ENCODE results near the gene CHRM4. TPM values are rescaled to one million over a fixed set of nuclear protein-coding genes. Genes with fewer than 3 reads are reported as not detected.

CHRM4 gene
- total RNA-seq, 1 donor from 2014 or later, result not detected

DNA sequence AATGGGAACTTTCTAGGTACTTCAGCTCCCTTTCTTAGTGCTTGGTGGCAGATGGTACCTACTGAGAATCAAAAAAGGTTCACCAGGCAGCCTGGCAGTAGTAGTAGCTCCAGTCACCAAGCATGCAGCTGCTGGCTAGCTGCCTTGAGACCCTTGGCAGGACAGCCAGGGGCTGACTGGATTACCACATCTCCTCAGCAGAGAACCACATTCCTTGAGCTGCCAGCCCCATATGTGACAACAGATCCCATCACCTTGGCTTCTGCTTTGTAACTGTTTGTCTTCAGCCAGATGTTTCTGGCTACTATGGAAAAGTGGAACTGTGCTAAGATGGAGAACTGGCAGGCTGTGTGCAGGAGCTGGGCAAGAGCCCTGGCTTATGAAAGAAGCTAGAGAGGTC, 39.6 kb upstream of the CHRM4 start:
- no peaks in the 10 kb centered on the region for H3K4me1 ChIP-seq
- H3K4me3 ChIP-seq, result no peak overlapping the region
- H3K27ac ChIP-seq, result no peak overlapping the region
- no peaks in the 10 kb centered on the region for H3K9me3 ChIP-seq
- TF ChIP-seq, protein P1, sequence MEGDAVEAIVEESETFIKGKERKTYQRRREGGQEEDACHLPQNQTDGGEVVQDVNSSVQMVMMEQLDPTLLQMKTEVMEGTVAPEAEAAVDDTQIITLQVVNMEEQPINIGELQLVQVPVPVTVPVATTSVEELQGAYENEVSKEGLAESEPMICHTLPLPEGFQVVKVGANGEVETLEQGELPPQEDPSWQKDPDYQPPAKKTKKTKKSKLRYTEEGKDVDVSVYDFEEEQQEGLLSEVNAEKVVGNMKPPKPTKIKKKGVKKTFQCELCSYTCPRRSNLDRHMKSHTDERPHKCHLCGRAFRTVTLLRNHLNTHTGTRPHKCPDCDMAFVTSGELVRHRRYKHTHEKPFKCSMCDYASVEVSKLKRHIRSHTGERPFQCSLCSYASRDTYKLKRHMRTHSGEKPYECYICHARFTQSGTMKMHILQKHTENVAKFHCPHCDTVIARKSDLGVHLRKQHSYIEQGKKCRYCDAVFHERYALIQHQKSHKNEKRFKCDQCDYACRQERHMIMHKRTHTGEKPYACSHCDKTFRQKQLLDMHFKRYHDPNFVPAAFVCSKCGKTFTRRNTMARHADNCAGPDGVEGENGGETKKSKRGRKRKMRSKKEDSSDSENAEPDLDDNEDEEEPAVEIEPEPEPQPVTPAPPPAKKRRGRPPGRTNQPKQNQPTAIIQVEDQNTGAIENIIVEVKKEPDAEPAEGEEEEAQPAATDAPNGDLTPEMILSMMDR (IDR thresholded peaks at IDR 0.05), result no peak
- DNase-seq (no peak), ATAC-seq (no peak)
- peaks cover 76% of the 10 kb centered on the region for H3K36me3 ChIP-seq
- no peaks in the 10 kb centered on the region for H3K27me3 ChIP-seq (ENCODE audit: low read depth)
- intact Hi-C loops (cut with DNase I), result no loop called here

DNA sequence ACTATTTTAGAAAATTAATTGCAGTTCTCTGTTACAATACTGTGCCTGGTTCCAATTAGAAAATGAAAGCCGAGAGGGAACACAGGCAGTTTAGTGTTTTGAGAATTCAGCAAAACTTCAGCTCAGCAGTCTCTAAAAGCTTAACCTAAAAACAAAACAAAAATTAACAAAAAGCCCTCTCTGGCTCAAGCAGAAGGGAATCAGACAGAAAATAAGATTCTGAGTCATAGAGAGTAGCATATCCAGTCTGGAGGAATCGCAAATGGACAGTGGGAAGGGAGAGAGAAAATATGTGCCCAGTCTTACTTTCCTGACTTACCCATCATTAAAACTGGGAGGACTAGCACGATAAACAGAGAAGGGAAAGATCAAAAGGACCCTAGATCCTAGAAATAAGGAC, 38.1 kb upstream of the CHRM4 start:
- DNase-seq, result no peak
- intact Hi-C loops (cut with DNase I), result no loop called here
- TF ChIP-seq, protein P1 (IDR thresholded peaks at IDR 0.05), result no peak
- no peak for ATAC-seq
- Histone ChIP-seq H3K27ac (no peak overlapping the region), H3K9me3 (no peaks in the 10 kb centered on the region), H3K27me3 (ENCODE audit: low read depth) (no peaks in the 10 kb centered on the region), H3K4me1 (no peaks in the 10 kb centered on the region), H3K4me3 (no peak overlapping the region), H3K36me3 (peaks cover 78% of the 10 kb centered on the region)

DNA sequence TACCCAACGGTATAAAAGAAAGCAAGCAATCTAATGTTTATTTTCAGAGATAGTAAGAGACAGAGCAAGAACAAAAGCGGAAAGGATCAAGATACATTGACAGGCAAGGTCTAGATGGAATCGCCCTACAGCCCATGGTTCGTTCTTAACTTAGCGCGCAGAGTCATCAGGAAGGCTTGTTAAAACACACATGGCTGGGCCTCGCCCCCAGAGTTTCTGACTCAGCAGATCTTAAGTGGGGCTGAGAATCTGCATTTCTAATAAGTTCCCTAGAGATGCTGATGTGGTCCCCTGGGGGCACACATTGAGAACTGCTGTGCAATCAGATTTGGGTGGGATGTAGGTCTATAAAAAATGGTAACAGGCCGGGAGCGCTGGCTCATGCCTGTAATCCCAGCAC, 35.8 kb upstream of the CHRM4 start:
- Histone ChIP-seq H3K4me3 (no peak overlapping the region), H3K27ac (no peak overlapping the region), H3K9me3 (no peaks in the 10 kb centered on the region), H3K4me1 (no peaks in the 10 kb centered on the region), H3K27me3 (ENCODE audit: low read depth) (no peaks in the 10 kb centered on the region), H3K36me3 (peaks cover 65% of the 10 kb centered on the region)
- intact Hi-C loops (cut with DNase I), result no loop called here
- ATAC-seq (no peak), DNase-seq (no peak)
- TF ChIP-seq, protein P1 (IDR thresholded peaks at IDR 0.05), result no peak

DNA sequence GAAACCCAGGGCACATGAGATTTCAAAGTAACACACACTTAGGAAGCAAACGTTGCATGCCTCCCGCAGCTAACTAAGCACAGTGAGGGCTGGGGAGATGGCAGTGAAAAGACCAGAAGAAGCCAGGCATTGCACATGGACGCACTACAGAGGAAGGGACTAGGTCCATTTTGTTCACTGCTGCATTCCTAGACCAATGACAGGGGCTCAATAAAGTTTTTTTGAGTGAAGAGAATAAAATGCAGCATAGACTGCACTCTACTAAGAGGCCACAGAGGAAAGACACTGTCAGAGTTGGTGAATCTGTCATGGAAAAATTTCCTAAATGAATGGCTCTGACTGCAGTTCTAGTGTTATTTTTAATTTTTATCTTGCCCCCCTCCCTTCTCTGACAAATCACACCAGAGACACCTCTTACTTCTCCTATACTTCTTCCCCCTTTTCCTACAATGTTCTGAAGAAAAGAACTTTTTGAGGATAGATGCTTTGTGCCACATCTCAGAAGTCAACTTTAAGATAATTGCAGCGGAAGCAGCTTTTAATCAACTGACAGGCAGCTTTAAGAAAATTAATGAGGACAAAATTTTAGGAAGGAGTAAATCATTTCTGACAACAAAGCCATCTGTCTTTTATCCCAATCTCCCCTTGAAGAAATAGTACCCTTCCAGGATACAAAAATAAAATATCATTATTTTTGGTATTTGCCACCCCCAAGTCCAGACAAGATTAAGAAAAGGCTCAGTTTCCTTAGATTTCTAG, 34.8 kb upstream of the CHRM4 start:
- H3K4me3 ChIP-seq, result no peak overlapping the region
- no peak for ATAC-seq
- intact Hi-C loops (cut with DNase I), result no loop called here
- H3K36me3 ChIP-seq, result peaks cover 63% of the 10 kb centered on the region
- no peaks in the 10 kb centered on the region for H3K4me1 ChIP-seq
- no peaks in the 10 kb centered on the region for H3K27me3 ChIP-seq (ENCODE audit: low read depth)
- no peak overlapping the region for H3K27ac ChIP-seq
- DNase-seq, result no peak
- H3K9me3 ChIP-seq, result no peaks in the 10 kb centered on the region
- TF ChIP-seq, protein P1 (IDR thresholded peaks at IDR 0.05), result no peak

DNA sequence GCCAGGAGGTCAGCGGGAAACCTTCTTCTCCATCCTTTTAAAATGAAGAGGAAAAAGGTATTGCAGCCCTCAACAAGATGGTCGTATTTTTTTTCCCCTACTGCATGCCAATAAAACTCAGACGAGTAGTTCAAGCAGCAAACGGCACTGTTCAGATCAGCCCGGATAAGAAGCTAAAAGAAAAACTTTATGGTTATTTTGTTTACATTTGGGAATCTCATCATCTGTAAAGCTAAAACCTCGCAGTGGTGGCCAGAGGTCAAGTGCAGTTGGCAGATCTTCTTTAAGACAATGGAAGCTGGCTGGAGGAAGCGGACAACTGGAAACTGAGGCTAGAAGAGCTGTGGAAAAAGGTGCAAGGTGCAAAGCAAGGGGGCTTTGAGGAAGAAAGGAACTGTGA, 31.0 kb upstream of the CHRM4 start:
- no peaks in the 10 kb centered on the region for H3K4me1 ChIP-seq
- DNase-seq, result no peak
- peaks cover 50% of the 10 kb centered on the region for H3K36me3 ChIP-seq
- no peaks in the 10 kb centered on the region for H3K27me3 ChIP-seq (ENCODE audit: low read depth)
- intact Hi-C loops (cut with DNase I), result no loop called here
- no peaks in the 10 kb centered on the region for H3K9me3 ChIP-seq
- no peak overlapping the region for H3K4me3 ChIP-seq
- TF ChIP-seq, protein P1 (IDR thresholded peaks at IDR 0.05), result no peak
- no peak overlapping the region for H3K27ac ChIP-seq
- no peak for ATAC-seq

Data from lower lobe of right lung (tissue), 2 donors.